MV-4-11 (cell line): ENCODE results near the gene SMC1B.
"Not testable (repeated sequence)": the region's sequence is repeated elsewhere in the genome, so short reads cannot be mapped to it uniquely, and the experiment has no call there.

Source experiments
- DNase-seq: peaks from one replicate; lab custom pipeline; 2025; lab: John Stamatoyannopoulos, UW

SMC1B gene

GRCh38 chr22:45349916-45350315, 63.5 kb downstream of the SMC1B start:
- no peak for DNase-seq

- DNase-seq: no peak
Observed at GRCh38 chr22:45344334-45344733, 69.1 kb downstream of the SMC1B start.

GRCh38 chr22:45343143-45343542, 70.3 kb downstream of the SMC1B start:
- no peak for DNase-seq

GRCh38 chr22:45341498-45341897, 71.9 kb downstream of the SMC1B start:
- no peak for DNase-seq

- DNase-seq: peak; percentile 32
Observed at GRCh38 chr22:45340323-45340722, 73.1 kb downstream of the SMC1B start.

- DNase-seq: no peak
Observed at GRCh38 chr22:45338795-45339194, 74.6 kb downstream of the SMC1B start.

GRCh38 chr22:45337536-45337935, 75.9 kb downstream of the SMC1B start:
- DNase-seq: no peak

GRCh38 chr22:45336971-45337431, 76.4 kb downstream of the SMC1B start:
- no peak for DNase-seq

- no peak for DNase-seq
Observed at GRCh38 chr22:45335854-45336522, 77.4 kb downstream of the SMC1B start.

- DNase-seq: no peak
Observed at GRCh38 chr22:45335021-45335818, 78.2 kb downstream of the SMC1B start.

GRCh38 chr22:45334528-45334927, 78.9 kb downstream of the SMC1B start:
- no peak for DNase-seq

- DNase-seq: no peak
Observed at GRCh38 chr22:45334068-45334467, 79.3 kb downstream of the SMC1B start.

GRCh38 chr22:45332001-45332400, 81.4 kb downstream of the SMC1B start:
- DNase-seq: no peak

GRCh38 chr22:45331486-45331885, 81.9 kb downstream of the SMC1B start:
- no peak for DNase-seq

- no peak for DNase-seq
Observed at GRCh38 chr22:45330548-45330947, 82.9 kb downstream of the SMC1B start.

- DNase-seq: no peak
Observed at GRCh38 chr22:45329530-45329936, 83.9 kb downstream of the SMC1B start.

- no peak for DNase-seq
Observed at GRCh38 chr22:45328822-45329529, 84.4 kb downstream of the SMC1B start.

GRCh38 chr22:45328261-45328660, 85.1 kb downstream of the SMC1B start:
- not testable (repeated sequence) for DNase-seq

- DNase-seq: no peak
Observed at GRCh38 chr22:45324311-45324711, 89.1 kb downstream of the SMC1B start.

- DNase-seq: no peak
Observed at GRCh38 chr22:45323695-45324094, 89.7 kb downstream of the SMC1B start.

- no peak for DNase-seq
Observed at GRCh38 chr22:45322873-45323525, 90.4 kb downstream of the SMC1B start.

- no peak for DNase-seq
Observed at GRCh38 chr22:45321827-45322226, 91.6 kb downstream of the SMC1B start.
